PFSK-1 (cell line): ENCODE measurements around the gene THSD7B.

ENCODE experiments used
- POLR2AphosphoS5 ChIP-seq: IDR thresholded peaks from 2 replicates; pipeline ENCODE4 v1.6.1; 2012; ENCODE audit warnings: low read depth, mild to moderate bottlenecking, control low read depth, low read length, moderate library complexity
- TAF1 ChIP-seq: IDR thresholded peaks from 2 replicates; pipeline ENCODE4 v1.6.1; 2012; ENCODE audit warnings: low read length, control low read depth, borderline replicate concordance; ENCODE audit not compliant: insufficient read depth
- TF ChIP-seq, protein P1 (sequence below), 2 experiments: IDR thresholded peaks; 2 replicates each; pipeline versions ENCODE4 v1.6.1 to v1.8.0; 2011 to 2012; ENCODE audit warnings: low read depth in 2 of 2, low read length in 2 of 2, control low read depth in 1 of 2, inconsistent platforms in 1 of 2, mild to moderate bottlenecking in 1 of 2, moderate library complexity in 1 of 2; ENCODE audit not compliant: insufficient read depth in 1 of 2

DNA sequence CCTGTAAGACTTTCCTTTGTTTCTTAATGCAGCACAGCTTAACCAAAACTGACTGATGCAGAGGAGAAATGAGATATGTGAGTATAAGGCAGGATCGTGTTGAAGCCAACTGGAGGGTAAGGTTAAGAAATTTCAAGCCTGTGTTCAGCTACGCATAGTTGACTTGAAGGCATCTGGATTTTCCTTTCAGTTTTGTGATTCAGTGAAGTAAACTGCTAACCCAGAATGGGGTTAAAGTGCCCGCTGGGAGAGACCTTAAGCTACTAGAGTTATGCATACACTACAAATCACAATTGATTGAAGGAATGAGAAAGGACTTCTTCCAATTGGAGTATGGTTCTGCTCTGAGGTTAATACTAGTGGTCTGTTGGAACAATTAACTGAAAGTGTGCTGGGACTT lies 22.6 kb downstream of the THSD7B start:
- TF ChIP-seq POLR2AphosphoS5 = no peak
- TF ChIP-seq TAF1 = no peak
- TF ChIP-seq, protein P1, sequence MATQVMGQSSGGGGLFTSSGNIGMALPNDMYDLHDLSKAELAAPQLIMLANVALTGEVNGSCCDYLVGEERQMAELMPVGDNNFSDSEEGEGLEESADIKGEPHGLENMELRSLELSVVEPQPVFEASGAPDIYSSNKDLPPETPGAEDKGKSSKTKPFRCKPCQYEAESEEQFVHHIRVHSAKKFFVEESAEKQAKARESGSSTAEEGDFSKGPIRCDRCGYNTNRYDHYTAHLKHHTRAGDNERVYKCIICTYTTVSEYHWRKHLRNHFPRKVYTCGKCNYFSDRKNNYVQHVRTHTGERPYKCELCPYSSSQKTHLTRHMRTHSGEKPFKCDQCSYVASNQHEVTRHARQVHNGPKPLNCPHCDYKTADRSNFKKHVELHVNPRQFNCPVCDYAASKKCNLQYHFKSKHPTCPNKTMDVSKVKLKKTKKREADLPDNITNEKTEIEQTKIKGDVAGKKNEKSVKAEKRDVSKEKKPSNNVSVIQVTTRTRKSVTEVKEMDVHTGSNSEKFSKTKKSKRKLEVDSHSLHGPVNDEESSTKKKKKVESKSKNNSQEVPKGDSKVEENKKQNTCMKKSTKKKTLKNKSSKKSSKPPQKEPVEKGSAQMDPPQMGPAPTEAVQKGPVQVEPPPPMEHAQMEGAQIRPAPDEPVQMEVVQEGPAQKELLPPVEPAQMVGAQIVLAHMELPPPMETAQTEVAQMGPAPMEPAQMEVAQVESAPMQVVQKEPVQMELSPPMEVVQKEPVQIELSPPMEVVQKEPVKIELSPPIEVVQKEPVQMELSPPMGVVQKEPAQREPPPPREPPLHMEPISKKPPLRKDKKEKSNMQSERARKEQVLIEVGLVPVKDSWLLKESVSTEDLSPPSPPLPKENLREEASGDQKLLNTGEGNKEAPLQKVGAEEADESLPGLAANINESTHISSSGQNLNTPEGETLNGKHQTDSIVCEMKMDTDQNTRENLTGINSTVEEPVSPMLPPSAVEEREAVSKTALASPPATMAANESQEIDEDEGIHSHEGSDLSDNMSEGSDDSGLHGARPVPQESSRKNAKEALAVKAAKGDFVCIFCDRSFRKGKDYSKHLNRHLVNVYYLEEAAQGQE (IDR thresholded peaks at IDR 0.05; ENCODE audit: insufficient read depth in 1 of 2, low read depth in 2 of 2, low read length in 2 of 2) = no peak
